Measurements from ENCODE around the gene LRRC45. TPM values are rescaled to one million over a fixed set of nuclear protein-coding genes. Genes with fewer than 3 reads are reported as not detected.

The LRRC45 gene
- total RNA-seq, 1 donor from 2014 or later = 12.2 TPM

- Histone ChIP-seq H3K27ac (no peak overlapping the region), H3K9me3 (no peaks in the 10 kb centered on the region), H3K27me3 (no peaks in the 10 kb centered on the region), H3K4me3 (no peak overlapping the region), H3K36me3 (peaks cover 4% of the 10 kb centered on the region), H3K4me1 (peaks cover 20% of the 10 kb centered on the region)
- DNase-seq (no peak), ATAC-seq (no peak)
- TF ChIP-seq CTCF (IDR thresholded peaks at IDR 0.05) = no peak
- intact Hi-C loops (cut with DNase I) = no loop called here
Observed at GRCh38 chr17:81996232-81996756, 26.8 kb upstream of the LRRC45 start.

- ATAC-seq = no peak
- intact Hi-C loops (cut with DNase I) = no loop called here
- H3K4me1 ChIP-seq = peaks cover 14% of the 10 kb centered on the region
Observed at GRCh38 chr17:81996757-81997441, 26.2 kb upstream of the LRRC45 start.

GRCh38 chr17:81998212-81998611 is 24.9 kb upstream of the LRRC45 start:
- DNase-seq (no peak), ATAC-seq (no peak)

More at GRCh38 chr17:81996757-81997441, 26.2 kb upstream of the LRRC45 start:
- no peak for TF ChIP-seq CTCF (IDR thresholded peaks at IDR 0.05)
- Histone ChIP-seq H3K36me3 (peaks cover 4% of the 10 kb centered on the region), H3K27ac (no peak overlapping the region), H3K4me3 (no peak overlapping the region), H3K9me3 (no peaks in the 10 kb centered on the region), H3K27me3 (no peaks in the 10 kb centered on the region)
- no peak for DNase-seq

GRCh38 chr17:81998691-81999438 is 24.2 kb upstream of the LRRC45 start:
- no peak for TF ChIP-seq CTCF (IDR thresholded peaks at IDR 0.05)
- peak overlapping the region; percentile 17 for H3K27ac ChIP-seq
- H3K4me1 ChIP-seq = peaks cover 3% of the 10 kb centered on the region
- ATAC-seq (no peak), DNase-seq (no peak)
- no peaks in the 10 kb centered on the region for H3K27me3 ChIP-seq
- intact Hi-C loops (cut with DNase I) = no loop called here
- H3K4me3 ChIP-seq = no peak overlapping the region
- H3K36me3 ChIP-seq = peaks cover 4% of the 10 kb centered on the region
- H3K9me3 ChIP-seq = no peaks in the 10 kb centered on the region

More at GRCh38 chr17:81998212-81998611, 24.9 kb upstream of the LRRC45 start:
- intact Hi-C loops (cut with DNase I) = no loop called here
- peaks cover 4% of the 10 kb centered on the region for H3K36me3 ChIP-seq
- peaks cover 3% of the 10 kb centered on the region for H3K4me1 ChIP-seq
- H3K9me3 ChIP-seq = no peaks in the 10 kb centered on the region
- H3K27me3 ChIP-seq = no peaks in the 10 kb centered on the region
- H3K4me3 ChIP-seq = no peak overlapping the region
- no peak for TF ChIP-seq CTCF (IDR thresholded peaks at IDR 0.05)
- no peak overlapping the region for H3K27ac ChIP-seq

- ATAC-seq (peak; percentile 83), DNase-seq (peak; percentile 85)
- no peak for TF ChIP-seq CTCF (IDR thresholded peaks at IDR 0.05)
- Histone ChIP-seq H3K27me3 (no peaks in the 10 kb centered on the region), H3K4me3 (no peak overlapping the region), H3K36me3 (peaks cover 4% of the 10 kb centered on the region), H3K4me1 (peaks cover 1% of the 10 kb centered on the region), H3K9me3 (no peaks in the 10 kb centered on the region), H3K27ac (peak overlapping the region; percentile 17)
- intact Hi-C loops (cut with DNase I) = no loop called here
Observed at GRCh38 chr17:81999587-81999975, 23.5 kb upstream of the LRRC45 start.
